Adipose tissue (tissue), 3 donors: Measurements from ENCODE around the gene MT1B. TPM values are rescaled to one million over a fixed set of nuclear protein-coding genes. Genes with fewer than 3 reads are reported as not detected.

Experiments used
- H3K27ac ChIP-seq: one replicate; pipeline ENCODE4 v1.5.1; 2013; ENCODE audit warnings: low read depth, low read length
- WGBS, 3 donors: extraction: QIAGEN DNeasy Blood & Tissue Kit; methylation state at CpG; one replicate each; pipeline ENCODE4 v1.1.7; 2013; 5-methylcytosine and 5-hydroxymethylcytosine counted together
- polyA plus RNA-seq, 3 donors: library from polyadenylated mRNA; stranded (reverse); fragments of 200-250 nt; gene quantifications; one replicate each; pipeline ENCODE4 v1.2.3, GENCODE V29; 2013
- donor health status: healthy with polysubstance abuse.
- donor health status: Bipolar disorder and iron deficiency.
- donor health status: healthy.

The MT1B gene
- polyA plus RNA-seq = 1 to 10 TPM in 1 of 3 donors, not detected in 2; 9.3 TPM

DNA sequence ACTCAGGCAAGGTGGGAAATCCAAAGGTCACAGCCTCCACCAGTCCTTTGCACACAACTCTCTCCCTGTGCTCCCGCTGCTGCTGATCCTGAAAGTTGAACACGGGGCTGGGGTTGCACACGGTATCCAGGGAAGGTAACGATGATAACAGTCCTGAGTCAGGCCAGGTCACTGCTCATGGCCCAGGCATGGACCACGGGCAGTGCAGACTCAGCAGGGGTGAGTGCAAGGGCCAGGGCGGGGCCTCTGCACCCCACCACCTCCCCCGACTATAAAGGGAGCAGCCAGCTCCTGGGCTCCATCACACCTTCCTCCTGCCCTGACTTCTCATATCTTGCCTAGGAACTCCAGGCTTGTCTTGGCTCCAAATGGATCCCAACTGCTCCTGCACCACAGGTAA lies at the start of gene MT1B:
Gene MT1B, plus strand, starts transcription at position 301 of the 400 bp plus-strand sequence. Its CDS starts 68 bp downstream, at position 369.
- H3K27ac ChIP-seq = no peak within 1 kb of the TSS
- WGBS, 3 donors = 70 to 83% (median 74%) methylated on average over 5 to 7 of the region's 7 CpGs

DNA sequence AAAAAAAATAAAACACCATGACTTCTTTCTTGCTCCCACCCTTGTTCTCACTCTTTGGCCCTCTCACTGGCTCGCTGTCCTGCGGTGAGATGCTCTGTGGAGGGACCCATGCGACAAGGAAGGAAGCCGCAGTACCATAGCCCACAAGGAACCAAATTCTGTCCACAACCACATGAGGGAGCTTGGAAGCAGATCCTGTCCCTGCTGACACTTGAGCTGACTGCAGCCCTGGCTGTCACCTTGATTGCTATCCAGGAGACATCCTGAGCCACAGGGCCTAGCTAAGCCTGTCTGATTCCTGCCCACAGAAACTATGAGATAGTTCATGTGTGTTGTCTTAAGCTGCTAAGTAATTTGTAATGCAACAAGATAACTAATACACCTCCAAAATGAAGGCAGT lies 48.1 kb upstream of the MT1B start:
- H3K27ac ChIP-seq = no peak overlapping the region
- WGBS, 3 donors = 37 to 47% (median 46%) methylated on average over 4 of the region's 4 CpGs

- WGBS, 3 donors = 91 to 93% (median 91%) methylated on average over 4 of the region's 4 CpGs
- no peak overlapping the region for H3K27ac ChIP-seq
Measured at GRCh38 chr16:56604966-56605365, 46.7 kb upstream of the MT1B start.

- no peak overlapping the region for H3K27ac ChIP-seq
- 67 to 92% (median 91%) methylated on average over 1 of the region's 1 CpG for WGBS, 3 donors
Measured at GRCh38 chr16:56605475-56605874, 46.2 kb upstream of the MT1B start.

DNA sequence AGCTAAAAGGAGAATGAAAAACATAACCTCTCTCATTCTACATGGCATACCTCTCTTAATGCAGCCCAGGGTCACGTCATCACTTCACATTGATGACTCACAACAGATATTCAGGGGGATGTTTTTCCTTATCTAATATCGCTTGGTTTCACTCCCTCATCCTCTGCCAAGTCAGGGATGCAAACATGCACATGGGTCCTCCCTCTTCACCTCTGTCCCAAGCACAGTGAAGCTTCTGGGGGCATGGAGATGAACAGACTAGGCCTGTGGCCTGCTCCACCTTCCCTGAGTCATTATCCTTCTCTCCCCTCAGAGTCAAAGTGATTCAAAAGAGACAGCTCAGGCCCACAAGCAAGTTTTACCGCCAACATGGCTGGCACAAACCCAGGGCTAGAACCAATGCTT lies 45.6 kb upstream of the MT1B start:
- H3K27ac ChIP-seq = no peak overlapping the region
- 60 to 64% (median 64%) methylated on average over 3 of the region's 3 CpGs for WGBS, 3 donors

DNA sequence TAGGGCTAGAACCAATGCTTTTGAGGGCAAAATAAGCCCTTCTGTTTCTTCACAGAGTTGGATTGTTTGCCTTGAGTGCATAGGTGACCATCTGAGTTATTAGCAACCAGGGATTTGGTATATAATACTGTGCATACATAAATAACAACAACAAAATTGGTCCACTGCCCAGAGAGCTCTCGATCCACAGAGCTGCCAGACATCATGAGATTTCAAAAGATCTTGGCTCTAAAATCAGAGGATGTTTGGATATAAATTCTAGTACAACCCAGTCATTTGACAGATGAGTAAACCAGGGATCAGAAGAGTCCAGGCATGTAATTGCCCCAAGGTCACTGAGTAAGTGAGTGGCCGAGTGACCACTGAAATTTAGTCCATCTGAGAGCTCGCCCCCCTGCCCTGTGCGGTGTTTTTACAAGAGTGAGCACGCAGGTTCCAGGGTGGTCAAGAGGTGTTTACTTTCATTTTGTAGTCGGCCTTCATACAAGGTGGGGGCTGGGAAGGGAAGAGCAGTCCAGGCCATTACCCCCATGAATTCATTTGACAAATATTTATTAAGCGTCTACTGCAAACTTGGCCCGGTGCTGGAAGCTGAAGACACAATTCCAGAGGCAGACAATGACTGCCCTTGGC lies 45.1 kb upstream of the MT1B start:
- H3K27ac ChIP-seq = peak overlapping the region; percentile 84
- 37 to 41% (median 40%) methylated on average over 8 of the region's 8 CpGs for WGBS, 3 donors

- 26 to 70% (median 30%) methylated on average over 14 of the region's 14 CpGs for WGBS, 3 donors
- peak overlapping the region; percentile 84 for H3K27ac ChIP-seq
Measured at GRCh38 chr16:56607109-56607618, 44.5 kb upstream of the MT1B start.

DNA sequence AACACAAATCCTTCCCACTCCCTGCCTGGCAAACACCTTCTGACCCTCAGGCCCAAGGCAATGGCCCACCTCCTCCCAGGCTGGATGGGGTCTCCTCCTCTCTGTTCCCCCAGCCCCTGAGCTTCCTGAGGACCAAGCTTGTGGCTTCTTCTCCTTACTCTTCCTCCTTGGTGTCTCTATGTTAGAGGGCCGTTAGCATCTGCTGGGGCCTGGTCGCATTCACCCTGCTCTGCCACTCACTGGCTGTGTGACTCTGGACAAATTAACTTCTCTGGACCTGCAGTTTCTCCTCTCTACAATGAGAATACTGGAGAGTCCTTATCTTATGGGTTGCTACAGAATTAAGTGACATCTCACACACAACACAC lies 44.0 kb upstream of the MT1B start:
- 49 to 92% (median 56%) methylated on average over 2 of the region's 2 CpGs for WGBS, 3 donors
- H3K27ac ChIP-seq = peak overlapping the region; percentile 96

DNA sequence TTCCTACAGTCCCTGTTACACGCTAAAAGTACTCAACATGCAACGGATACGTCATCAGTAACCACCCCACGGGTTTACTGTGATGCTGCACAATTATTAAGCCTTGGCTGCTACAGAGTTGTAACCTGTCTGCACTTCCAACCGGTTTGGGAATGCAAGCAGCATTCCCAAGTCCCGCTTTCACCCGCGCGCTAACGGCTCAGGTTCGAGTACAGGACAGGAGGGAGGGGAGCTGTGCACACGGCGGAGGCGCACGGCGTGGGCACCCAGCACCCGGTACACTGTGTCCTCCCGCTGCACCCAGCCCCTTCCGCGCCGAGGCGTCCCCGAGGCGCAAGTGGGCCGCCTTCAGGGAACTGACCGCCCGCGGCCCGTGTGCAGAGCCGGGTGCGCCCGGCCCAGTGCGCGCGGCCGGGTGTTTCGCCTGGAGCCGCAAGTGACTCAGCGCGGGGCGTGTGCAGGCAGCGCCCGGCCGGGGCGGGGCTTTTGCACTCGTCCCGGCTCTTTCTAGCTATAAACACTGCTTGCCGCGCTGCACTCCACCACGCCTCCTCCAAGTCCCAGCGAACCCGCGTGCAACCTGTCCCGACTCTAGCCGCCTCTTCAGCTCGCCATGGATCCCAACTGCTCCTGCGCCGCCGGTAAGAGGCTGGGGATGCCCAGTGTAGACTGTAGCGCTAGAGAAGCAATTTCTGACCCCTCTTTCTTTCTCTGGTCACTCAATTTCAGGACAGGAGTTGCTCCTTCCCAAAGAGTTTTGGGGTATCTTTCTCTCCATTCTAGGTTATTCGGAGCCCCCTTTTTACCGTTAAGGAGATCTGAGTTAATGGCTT lies 43.4 kb upstream of the MT1B start, which contains the start of gene MT2A:
Gene MT2A, plus strand, starts transcription at position 542 of the 833 bp plus-strand sequence. Its CDS starts 72 bp downstream, at position 614.
- H3K27ac ChIP-seq = peak within 1 kb of the TSS; percentile 96
- 5 to 7% (median 5%) methylated on average over 57 to 62 of the region's 62 CpGs for WGBS, 3 donors

- H3K27ac ChIP-seq = peak overlapping the region; percentile 81
- WGBS, 3 donors = 0 to 1% (median 1%) methylated on average over 21 of the region's 21 CpGs
Measured at GRCh38 chr16:56608876-56609462, 42.7 kb upstream of the MT1B start.

GRCh38 chr16:56609463-56609921 lies 42.2 kb upstream of the MT1B start:
- WGBS, 3 donors = 0 to 1% (median 0%) methylated on average over 6 of the region's 6 CpGs
- peak overlapping the region; percentile 36 for H3K27ac ChIP-seq

DNA sequence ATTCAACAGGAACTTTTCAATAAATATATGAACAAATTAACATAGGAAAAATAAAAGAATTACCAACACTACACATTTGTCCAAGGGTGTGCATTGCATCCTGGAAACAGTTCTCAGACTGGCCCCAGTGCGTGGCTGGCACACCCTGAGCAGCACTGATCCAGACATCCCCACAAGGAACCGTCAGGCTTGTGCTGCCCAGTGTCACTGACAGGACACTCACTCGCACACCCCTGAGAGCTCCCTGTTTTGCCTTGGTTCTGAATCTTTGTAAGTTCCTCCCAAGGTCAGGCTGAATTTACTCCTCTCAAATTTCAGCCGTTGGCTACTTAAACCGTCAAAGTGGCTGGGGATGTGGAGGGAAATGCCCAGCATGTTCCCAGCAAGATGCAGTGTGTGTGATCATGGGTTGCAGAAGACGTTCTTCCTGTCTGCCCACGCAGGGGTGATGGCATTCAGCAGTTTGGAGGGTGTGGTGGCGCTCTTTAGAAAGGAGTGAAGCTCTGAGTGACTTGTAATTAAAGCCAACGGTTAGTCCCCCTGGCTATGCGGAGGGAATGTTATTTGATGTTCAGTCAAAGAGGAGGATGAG lies 41.6 kb upstream of the MT1B start:
- H3K27ac ChIP-seq = peak overlapping the region; percentile 61
- 15 to 21% (median 19%) methylated on average over 10 of the region's 10 CpGs for WGBS, 3 donors

DNA sequence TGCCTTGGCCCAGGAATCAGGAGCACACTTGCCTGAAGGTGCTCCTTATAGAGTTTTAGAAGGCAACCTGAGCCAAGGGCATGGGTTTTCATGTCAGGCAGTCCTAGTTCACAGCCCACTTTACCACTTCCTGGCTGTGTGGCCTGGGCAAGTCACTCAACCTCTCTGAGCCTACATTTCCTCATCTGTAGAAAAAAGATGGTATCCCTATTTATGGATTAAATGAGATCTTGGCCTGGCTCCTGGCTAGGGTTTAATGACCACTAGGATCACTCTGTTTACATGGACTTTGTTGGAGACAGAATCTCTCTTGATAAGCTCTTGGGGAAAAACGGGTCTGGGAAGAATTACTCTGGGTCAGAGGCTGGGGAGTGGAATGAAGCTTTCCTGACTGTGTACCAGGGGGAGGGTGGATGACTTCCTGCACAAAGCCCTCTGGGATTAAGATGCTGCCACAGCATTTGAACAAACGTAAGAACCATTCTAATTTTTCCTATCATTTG lies 41.0 kb upstream of the MT1B start:
- 39 to 47% (median 41%) methylated on average over 2 of the region's 2 CpGs for WGBS, 3 donors
- peak overlapping the region; percentile 61 for H3K27ac ChIP-seq

DNA sequence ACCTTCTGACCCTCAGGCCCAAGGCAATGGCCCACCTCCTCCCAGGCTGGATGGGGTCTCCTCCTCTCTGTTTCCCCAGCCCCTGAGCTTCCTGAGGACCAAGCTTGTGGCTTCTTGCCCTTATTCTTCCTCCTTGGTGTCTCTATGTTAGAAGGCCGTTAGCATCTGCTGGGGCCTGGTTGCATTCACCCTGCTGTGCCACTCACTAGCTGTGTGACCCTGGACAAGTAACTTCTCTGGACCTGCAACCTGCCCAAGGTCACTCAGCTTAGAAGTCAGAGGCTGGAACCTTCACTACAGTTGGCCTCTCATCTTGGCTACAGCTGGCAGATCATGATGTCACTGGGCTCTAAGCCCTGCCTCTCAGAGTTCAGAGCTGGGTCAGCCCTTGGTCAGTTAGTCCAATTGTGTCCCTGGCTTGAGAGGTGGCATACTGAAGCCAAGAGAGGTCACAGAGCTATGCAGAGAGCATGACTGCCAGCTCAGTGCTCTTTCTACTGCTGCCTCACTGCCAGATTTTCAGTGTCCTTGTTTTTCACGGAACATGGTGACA lies 40.3 kb upstream of the MT1B start:
- H3K27ac ChIP-seq = peak overlapping the region; percentile 70
- WGBS, 3 donors = 31 to 58% (median 45%) methylated on average over 2 of the region's 2 CpGs

DNA sequence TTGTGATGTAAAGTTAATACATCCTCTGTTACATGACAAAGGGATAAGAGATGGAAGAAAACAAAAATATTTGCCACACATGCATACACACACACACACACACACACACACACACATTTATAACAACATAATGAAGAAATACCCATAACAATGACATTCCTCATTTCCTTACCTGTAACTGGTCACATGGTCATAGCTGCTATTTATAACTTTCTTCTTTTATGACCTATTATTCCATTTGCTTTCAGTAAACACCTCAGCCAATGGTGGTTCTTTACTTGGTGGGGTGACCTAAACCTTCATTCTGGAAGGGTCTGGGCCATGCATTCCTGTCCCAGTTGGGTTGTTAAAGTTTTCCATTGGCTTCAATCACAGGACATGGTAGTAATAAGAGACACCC lies 38.0 kb upstream of the MT1B start:
- no peak overlapping the region for H3K27ac ChIP-seq

GRCh38 chr16:56614549-56614991 lies 37.1 kb upstream of the MT1B start:
- H3K27ac ChIP-seq = no peak overlapping the region

DNA sequence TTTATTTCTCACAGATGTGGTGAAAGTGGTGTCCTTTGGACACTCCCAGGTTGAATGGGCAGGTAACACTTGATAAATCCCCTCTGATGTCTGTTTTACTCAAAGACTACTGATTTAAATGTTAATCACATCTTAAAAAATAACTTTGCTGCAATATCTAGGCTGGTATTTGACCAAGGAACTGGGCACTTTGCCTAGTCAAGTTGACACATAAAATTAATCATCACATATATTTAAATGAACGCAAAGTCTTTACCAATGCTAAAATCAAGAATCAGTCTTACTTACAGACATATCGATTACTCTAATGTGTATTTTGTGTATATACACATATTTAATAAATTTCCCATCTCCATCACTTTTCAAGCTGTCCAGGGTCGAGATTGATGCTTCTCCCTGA lies 36.3 kb upstream of the MT1B start:
- H3K27ac ChIP-seq = no peak overlapping the region
- 58 to 94% (median 89%) methylated on average over 3 of the region's 3 CpGs for WGBS, 3 donors

GRCh38 chr16:56616608-56617211 lies 35.0 kb upstream of the MT1B start:
- WGBS, 3 donors = 49 to 55% (median 49%) methylated on average over 23 of the region's 23 CpGs
- H3K27ac ChIP-seq = no peak overlapping the region
